HG02798 (cell line): ENCODE measurements around the gene KLK14.

Source experiments
- ATAC-seq: cut with Tn5 transposase; IDR thresholded peaks from one replicate; pipeline ENCODE4 v1.9.1; 2021; ENCODE audit warnings: mild to moderate bottlenecking; ENCODE audit not compliant: unreplicated experiment, poor library complexity

KLK14 gene

GRCh38 chr19:51089786-51090185 lies 7.1 kb upstream of the KLK14 start:
- no peak for ATAC-seq

- no peak for ATAC-seq
Measured at GRCh38 chr19:51086153-51086850, 3.6 kb upstream of the KLK14 start.

GRCh38 chr19:51084505-51084904 lies 1.8 kb upstream of the KLK14 start:
- ATAC-seq, result no peak

- ATAC-seq, result no peak
Measured at GRCh38 chr19:51083783-51084182, 1.1 kb upstream of the KLK14 start.

GRCh38 chr19:51083181-51083580 lies 494 bp upstream of the KLK14 start:
- ATAC-seq, result no peak

GRCh38 chr19:51081476-51081875 lies 1.2 kb downstream of the KLK14 start:
- ATAC-seq, result no peak

GRCh38 chr19:51079481-51080110 lies 3.1 kb downstream of the KLK14 start:
- no peak for ATAC-seq

- ATAC-seq, result no peak
Measured at GRCh38 chr19:51078731-51079130, 4.0 kb downstream of the KLK14 start.

- no peak for ATAC-seq
Measured at GRCh38 chr19:51078104-51078503, 4.6 kb downstream of the KLK14 start.

- ATAC-seq, result no peak
Measured at GRCh38 chr19:51076631-51077213, 6.0 kb downstream of the KLK14 start.

GRCh38 chr19:51075998-51076397 lies 6.7 kb downstream of the KLK14 start:
- no peak for ATAC-seq

GRCh38 chr19:51071095-51071405 lies 11.6 kb downstream of the KLK14 start:
- ATAC-seq, result no peak

- ATAC-seq, result no peak
Measured at GRCh38 chr19:51070334-51071094, 12.2 kb downstream of the KLK14 start.

- no peak for ATAC-seq
Measured at GRCh38 chr19:51066393-51067186, 16.1 kb downstream of the KLK14 start.

GRCh38 chr19:51065221-51065960 lies 17.3 kb downstream of the KLK14 start:
- no peak for ATAC-seq

- no peak for ATAC-seq
Measured at GRCh38 chr19:51064534-51065220, 18.0 kb downstream of the KLK14 start, which contains the start of gene KLK13. KLK13 (minus strand) TSS chr19:51065092; CDS start chr19:51065067, 25 bp downstream.

GRCh38 chr19:51063664-51064063 lies 19.0 kb downstream of the KLK14 start:
- no peak for ATAC-seq

- no peak for ATAC-seq
Measured at GRCh38 chr19:51060973-51061372, 21.7 kb downstream of the KLK14 start.

GRCh38 chr19:51060336-51060735 lies 22.4 kb downstream of the KLK14 start:
- no peak for ATAC-seq
